H1 (cell line): ENCODE measurements around the gene AGPAT3.

Source experiments
- BRCA1 ChIP-seq: IDR thresholded peaks from 2 replicates; pipeline ENCODE4 v1.6.1; 2012; ENCODE audit warnings: low read depth, low read length, improper control_type of control experiment
- CTCF ChIP-seq, 3 experiments: IDR thresholded peaks; 1 replicate in 2 of 3; 2 replicates in 1 of 3; pipeline versions ENCODE4 v1.5.1 to v1.6.1; 2011; ENCODE audit warnings: low read length in 3 of 3, mild to moderate bottlenecking in 3 of 3, inconsistent platforms in 2 of 3, low read depth in 1 of 3, moderate library complexity in 1 of 3; ENCODE audit not compliant: insufficient read depth in 1 of 3; ENCODE audit errors: control extremely low read depth in 1 of 3
- EGR1 ChIP-seq: IDR thresholded peaks from 2 replicates; pipeline ENCODE4 v1.6.1; 2011; ENCODE audit warnings: low read depth, low read length, borderline replicate concordance
- EP300 ChIP-seq, 2 experiments: IDR thresholded peaks; 1 replicate in 1 of 2; 2 replicates in 1 of 2; pipeline ENCODE4 v1.6.1; 2011 to 2012; ENCODE audit warnings: low read depth in 2 of 2, low read length in 2 of 2, mild to moderate bottlenecking in 2 of 2, borderline replicate concordance in 1 of 2, inconsistent platforms in 1 of 2, moderate library complexity in 1 of 2
- MAFK ChIP-seq: IDR thresholded peaks from 2 replicates; pipeline ENCODE4 v1.6.1; 2012; ENCODE audit warnings: low read depth, mild to moderate bottlenecking, improper control_type of control experiment, low read length
- NRF1 ChIP-seq: IDR thresholded peaks from 2 replicates; pipeline ENCODE4 v1.6.1; 2011; ENCODE audit warnings: mild to moderate bottlenecking, low read depth, low read length, improper control_type of control experiment
- POLR2A ChIP-seq, 2 experiments: IDR thresholded peaks; 1 replicate in 1 of 2; 2 replicates in 1 of 2; pipeline ENCODE4 v1.6.1; 2011; ENCODE audit warnings: low read depth in 2 of 2, low read length in 2 of 2, mild to moderate bottlenecking in 2 of 2; ENCODE audit errors: control extremely low read depth in 1 of 2
- POLR2AphosphoS5 ChIP-seq: IDR thresholded peaks from 2 replicates; pipeline ENCODE4 v1.6.1; 2011; ENCODE audit warnings: low read depth, low read length
- RAD21 ChIP-seq, 2 experiments: IDR thresholded peaks in 1 of 2; conservative IDR thresholded peaks in 1 of 2; 2 replicates each; pipeline ENCODE4 v1.6.1; 2011; ENCODE audit warnings: low read depth in 2 of 2, low read length in 2 of 2, improper control_type of control experiment in 1 of 2, inconsistent platforms in 1 of 2, mild to moderate bottlenecking in 1 of 2, moderate library complexity in 1 of 2
- SIN3A ChIP-seq, 2 experiments: IDR thresholded peaks in 1 of 2; conservative IDR thresholded peaks in 1 of 2; 2 replicates each; pipeline ENCODE4 v1.6.1; 2011 to 2012; ENCODE audit warnings: low read length in 2 of 2, improper control_type of control experiment in 1 of 2, low read depth in 1 of 2, mild to moderate bottlenecking in 1 of 2
- SIRT6 ChIP-seq: IDR thresholded peaks from one replicate; pipeline ENCODE4 v1.7.1; 2012; ENCODE audit warnings: low read length, inconsistent platforms
- TCF12 ChIP-seq: IDR thresholded peaks from 2 replicates; pipeline ENCODE4 v1.6.1; 2011; ENCODE audit warnings: low read depth, mild to moderate bottlenecking, low read length
- TF ChIP-seq, protein P1 (sequence below): IDR thresholded peaks from 2 replicates; pipeline ENCODE4 v1.6.1; 2012; ENCODE audit warnings: inconsistent platforms

DNA sequence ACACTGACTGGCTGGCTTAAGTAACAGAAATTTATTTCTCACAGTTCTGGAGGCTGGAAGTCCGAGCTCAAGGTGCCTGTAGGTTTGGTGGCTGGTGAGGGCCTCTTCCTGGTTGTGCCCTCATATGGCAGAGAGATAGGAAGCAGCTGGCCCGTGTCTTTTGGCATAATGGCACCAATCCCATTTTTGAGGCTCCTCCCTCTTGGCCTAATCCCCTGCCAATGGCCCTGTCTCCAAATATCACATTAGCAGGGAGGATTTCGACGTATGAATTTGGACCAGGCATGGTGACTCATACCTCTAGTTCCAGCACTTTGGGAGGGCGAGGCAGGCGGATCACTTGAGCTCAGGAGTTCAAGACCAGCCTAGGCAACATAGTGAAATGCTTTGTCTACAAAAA is 37.4 kb downstream of the AGPAT3 start:
- TF ChIP-seq CTCF (IDR thresholded peaks at IDR 0.05; ENCODE audit: control extremely low read depth in 1 of 3, insufficient read depth in 1 of 3, low read depth in 1 of 3, low read length in 3 of 3), result no peak
- TF ChIP-seq, protein P1, sequence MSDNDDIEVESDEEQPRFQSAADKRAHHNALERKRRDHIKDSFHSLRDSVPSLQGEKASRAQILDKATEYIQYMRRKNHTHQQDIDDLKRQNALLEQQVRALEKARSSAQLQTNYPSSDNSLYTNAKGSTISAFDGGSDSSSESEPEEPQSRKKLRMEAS, result no peak
- no peak for TF ChIP-seq NRF1
- TF ChIP-seq TCF12, result no peak
- TF ChIP-seq RAD21 (IDR thresholded peaks at IDR 0.05 in 1 of 2, conservative IDR thresholded peaks at IDR 0.05 in 1 of 2; ENCODE audit: low read depth in 2 of 2, low read length in 2 of 2), result no peak
- no peak for TF ChIP-seq EP300 (IDR thresholded peaks at IDR 0.05; ENCODE audit: borderline replicate concordance in 1 of 2, low read depth in 2 of 2, low read length in 2 of 2)
- TF ChIP-seq SIN3A (conservative IDR thresholded peaks at IDR 0.05 in 1 of 2, IDR thresholded peaks at IDR 0.05 in 1 of 2; ENCODE audit: low read depth in 1 of 2, low read length in 2 of 2), result no peak
- no peak for TF ChIP-seq MAFK
- TF ChIP-seq POLR2AphosphoS5, result no peak
- no peak for TF ChIP-seq POLR2A (IDR thresholded peaks at IDR 0.05; ENCODE audit: control extremely low read depth in 1 of 2, low read depth in 2 of 2, low read length in 2 of 2)
- no peak for TF ChIP-seq SIRT6
- no peak for TF ChIP-seq EGR1
- no peak for TF ChIP-seq BRCA1
